Activated CD8-positive, alpha-beta T cell treated with anti-CD3 and anti-CD28 coated beads, Interleukin-2, amount 10 ng/mL, durations not matched to agents 7 days and 5 days (primary cell): ENCODE measurements around the gene SDC4. TPM values are rescaled to one million over a fixed set of nuclear protein-coding genes. Genes with fewer than 3 reads are reported as not detected.

ENCODE experiments used
- ATAC-seq: fragments of 150-1000 bp; cut with Tn5 transposase; one replicate; pipeline ENCODE4 v1.10.0; 2021; ENCODE audit warnings: moderate library complexity
- CTCF ChIA-PET: fragments of 350-600 bp; sonication (Branson Sonifier 250); formaldehyde crosslinking; loops from one replicate; lab custom pipeline; 2021; ENCODE audit warnings: antibody characterized with exemption; lab: Charles Lee
- POLR2A ChIA-PET: fragments of 350-600 bp; sonication (Branson Sonifier 250); formaldehyde crosslinking; loops from one replicate; lab custom pipeline; 2021; ENCODE audit warnings: antibody characterized with exemption; lab: Charles Lee
- DNase-seq: peaks from one replicate; pipeline ENCODE4 v3.0.0-alpha.2; 2020
- H3K27ac Mint-ChIP-seq: one replicate; pipeline ENCODE4 v1.8.0; 2021; ENCODE audit warnings: mild to moderate bottlenecking, mixed read lengths
- H3K27me3 Mint-ChIP-seq: one replicate; pipeline ENCODE4 v1.8.0; 2021; ENCODE audit warnings: low read depth, mixed read lengths
- H3K36me3 Mint-ChIP-seq: one replicate; pipeline ENCODE4 v1.8.0; 2021; ENCODE audit warnings: low read depth, mixed read lengths
- H3K4me1 Mint-ChIP-seq: one replicate; pipeline ENCODE4 v1.8.0; 2021; ENCODE audit warnings: low read depth, mixed read lengths
- H3K4me3 Mint-ChIP-seq: one replicate; pipeline ENCODE4 v1.8.0; 2021; ENCODE audit warnings: mild to moderate bottlenecking, mixed read lengths
- H3K9me3 Mint-ChIP-seq: one replicate; pipeline ENCODE4 v1.8.0; 2022; ENCODE audit warnings: mixed read lengths; ENCODE audit not compliant: insufficient read depth
- total RNA-seq, 2 experiments: library from RNA; stranded (reverse); gene quantifications; one replicate each; pipeline ENCODE4 v1.2.3, GENCODE V29; 2021

The SDC4 gene
- total RNA-seq, 2 experiments from 2014 or later, result 6.6 to 6.7 TPM

- DNase-seq, result peak; percentile 56
- POLR2A ChIA-PET, result no interaction called here
- CTCF ChIA-PET, result interaction anchor here (0.8 to 1.2 kb wide), 6 partner anchors 8 to 464 kb away, joined by 3 to 4 read pairs (median 3); no protein-coding TSS in a partner anchor
- H3K27ac Mint-ChIP-seq, result no peak within 1 kb of the TSS
- peak; percentile 57 for ATAC-seq
- H3K9me3 Mint-ChIP-seq, result no peaks in the 10 kb centered on the region
- H3K4me3 Mint-ChIP-seq, result no peak within 1 kb of the TSS
- H3K27me3 Mint-ChIP-seq, result peaks cover 41% of the 10 kb centered on the region
- no peaks in the 10 kb centered on the region for H3K36me3 Mint-ChIP-seq
- peaks cover 20% of the 10 kb centered on the region for H3K4me1 Mint-ChIP-seq
These were observed 41.7 kb downstream of the SDC4 start, which contains the start of gene RBPJL for GRCh38 chr20:45306431-45306982. TSS of gene RBPJL (plus strand) at chr20:45306840. CDS start at chr20:45306923, 83 bp downstream.

- Mint-ChIP-seq H3K27me3 (peaks cover 34% of the 10 kb centered on the region), H3K27ac (no peak overlapping the region), H3K9me3 (no peaks in the 10 kb centered on the region), H3K4me1 (peaks cover 15% of the 10 kb centered on the region), H3K36me3 (no peaks in the 10 kb centered on the region), H3K4me3 (no peak overlapping the region)
- ChIA-PET CTCF (interaction anchor here (0.7 to 6.4 kb wide), 6 partner anchors 13 to 261 kb away, joined by 3 to 131 read pairs (median 4); partner anchors contain the start of gene SYS1), POLR2A (no interaction called here)
- DNase-seq (no peak), ATAC-seq (no peak)
These were observed 43.0 kb downstream of the SDC4 start for GRCh38 chr20:45305262-45305661.

DNA sequence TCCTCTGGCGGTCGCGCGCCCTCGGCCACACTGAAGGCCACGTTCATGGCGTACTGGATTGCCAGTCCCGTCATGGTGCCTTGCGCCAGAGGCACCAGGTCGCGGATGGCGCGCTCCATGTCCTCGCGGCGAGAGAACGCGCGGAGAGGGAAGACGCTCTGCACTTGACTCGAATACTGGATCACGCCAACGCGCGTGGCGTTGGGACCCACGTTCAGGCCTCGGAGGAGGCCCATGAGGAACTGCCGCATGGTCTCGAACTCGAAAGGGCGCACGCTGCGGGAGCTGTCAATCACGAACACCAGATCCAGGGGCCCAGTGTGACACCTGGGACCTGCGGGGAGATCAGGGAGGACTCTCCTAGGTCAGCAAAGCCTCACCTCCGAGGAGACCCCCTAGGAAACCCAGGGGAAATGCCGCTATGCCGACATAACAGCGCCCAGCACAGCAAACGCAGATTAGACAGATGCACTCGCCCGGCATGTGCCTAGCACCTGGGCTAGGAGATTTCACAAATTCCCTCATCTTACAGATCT is 43.7 kb downstream of the SDC4 start:
- CTCF ChIA-PET, result interaction anchor here (1.0 to 6.4 kb wide), 6 partner anchors 8 to 466 kb away, joined by 4 to 131 read pairs (median 11); partner anchors contain the start of gene SYS1
- peaks cover 29% of the 10 kb centered on the region for H3K27me3 Mint-ChIP-seq
- no peaks in the 10 kb centered on the region for H3K9me3 Mint-ChIP-seq

DNA sequence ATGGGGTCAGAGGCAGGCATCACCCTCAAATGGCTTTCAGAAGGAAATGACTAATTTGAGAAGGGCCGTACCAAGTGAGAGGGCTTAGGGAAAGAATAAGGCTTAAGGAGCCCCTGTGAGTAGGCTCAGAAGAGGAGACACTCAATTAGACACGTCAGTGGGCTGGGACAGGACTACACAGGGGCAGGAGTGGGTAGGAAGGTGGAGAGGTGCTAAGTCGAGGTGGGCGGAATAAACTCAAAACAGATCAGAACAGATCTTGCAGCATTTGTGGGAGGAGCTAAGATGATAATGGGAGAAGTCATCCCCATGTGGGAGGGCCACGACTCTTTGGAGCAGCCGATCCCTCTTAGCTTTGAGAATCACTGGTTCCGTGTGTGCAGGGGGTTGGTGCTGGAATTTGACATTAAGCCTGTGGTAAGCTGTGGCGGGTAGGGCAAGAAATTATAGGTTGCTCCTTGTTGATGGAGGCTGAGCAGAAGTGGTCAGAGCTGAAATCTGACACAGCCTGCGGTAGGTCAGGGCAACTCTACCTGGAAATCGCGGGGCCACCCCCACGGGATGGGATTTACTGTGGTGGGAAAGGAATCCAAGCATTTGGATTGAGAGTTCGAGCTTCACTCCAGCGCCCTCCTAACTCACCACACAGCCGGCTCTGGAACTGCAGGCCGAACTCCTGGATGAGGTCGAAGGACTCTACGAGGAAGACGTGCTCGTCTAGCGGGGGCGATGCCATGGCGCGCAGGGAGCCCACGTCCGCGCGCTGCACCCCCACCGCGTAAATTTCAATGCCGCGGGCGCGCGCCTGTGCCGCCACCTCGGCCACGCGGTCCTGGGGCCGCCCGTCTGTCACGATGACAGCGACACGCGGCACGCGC is 44.4 kb downstream of the SDC4 start:
- ATAC-seq, result no peak
- peaks cover 15% of the 10 kb centered on the region for H3K4me1 Mint-ChIP-seq
- H3K27me3 Mint-ChIP-seq, result peaks cover 25% of the 10 kb centered on the region
- no peak overlapping the region for H3K4me3 Mint-ChIP-seq
- CTCF ChIA-PET, result interaction anchor here (1.1 to 6.4 kb wide), 8 partner anchors 9 to 467 kb away, joined by 4 to 131 read pairs (median 6); no protein-coding TSS in a partner anchor
- DNase-seq, result no peak
- no peaks in the 10 kb centered on the region for H3K36me3 Mint-ChIP-seq
- POLR2A ChIA-PET, result interaction anchor here (0.9 kb wide), 1 partner anchor 15 kb away, joined by 3 read pairs; no protein-coding TSS in a partner anchor
- no peak overlapping the region for H3K27ac Mint-ChIP-seq
- no peaks in the 10 kb centered on the region for H3K9me3 Mint-ChIP-seq

More for the DNA sequence above, 43.7 kb downstream of the SDC4 start:
- ATAC-seq (no peak), DNase-seq (no peak)
- POLR2A ChIA-PET, result no interaction called here
- Mint-ChIP-seq H3K27ac (no peak overlapping the region), H3K4me3 (no peak overlapping the region), H3K4me1 (peaks cover 15% of the 10 kb centered on the region), H3K36me3 (no peaks in the 10 kb centered on the region)

- no peak for ATAC-seq
- ChIA-PET POLR2A (interaction anchor here (1.6 kb wide), 1 partner anchor 11 kb away, joined by 3 read pairs; no protein-coding TSS in a partner anchor), CTCF (interaction anchor here (0.7 to 6.4 kb wide), 10 partner anchors 10 to 469 kb away, joined by 3 to 131 read pairs (median 3); partner anchors contain the start of gene SYS1)
- H3K4me1 Mint-ChIP-seq, result peaks cover 15% of the 10 kb centered on the region
- no peak for DNase-seq
- H3K27ac Mint-ChIP-seq, result no peak overlapping the region
- H3K36me3 Mint-ChIP-seq, result no peaks in the 10 kb centered on the region
- peaks cover 17% of the 10 kb centered on the region for H3K27me3 Mint-ChIP-seq
- no peaks in the 10 kb centered on the region for H3K9me3 Mint-ChIP-seq
- H3K4me3 Mint-ChIP-seq, result no peak overlapping the region
These were observed 46.4 kb downstream of the SDC4 start for GRCh38 chr20:45301824-45302271.

DNA sequence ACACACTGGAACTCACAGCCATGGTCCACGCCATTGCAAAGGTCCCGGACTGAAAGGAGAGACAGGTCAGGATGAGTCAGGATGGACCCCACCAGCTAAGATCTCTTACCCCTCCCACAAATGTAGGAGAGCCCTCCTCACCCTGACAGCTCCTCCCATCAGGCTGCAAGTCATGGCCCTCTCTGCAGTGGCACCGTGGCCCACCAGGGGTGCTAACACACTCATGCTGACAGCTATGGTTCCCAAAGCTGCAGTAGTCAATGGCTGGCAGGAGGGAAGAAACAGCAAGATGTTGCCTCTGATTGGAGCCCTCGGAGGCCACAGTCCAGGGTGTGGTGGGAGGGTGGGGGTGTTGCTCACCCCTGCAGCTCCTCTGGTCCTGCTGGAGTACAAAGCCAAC is 47.3 kb downstream of the SDC4 start:
- ATAC-seq, result peak; percentile 91
- H3K4me3 Mint-ChIP-seq, result no peak overlapping the region
- no peaks in the 10 kb centered on the region for H3K9me3 Mint-ChIP-seq
- CTCF ChIA-PET, result interaction anchor here (0.7 to 6.4 kb wide), 11 partner anchors 9 to 770 kb away, joined by 3 to 131 read pairs (median 3); partner anchors contain the start of gene SYS1
- H3K27me3 Mint-ChIP-seq, result peaks cover 17% of the 10 kb centered on the region
- H3K27ac Mint-ChIP-seq, result no peak overlapping the region
- POLR2A ChIA-PET, result interaction anchor here (0.6 to 1.6 kb wide), 2 partner anchors 10 to 1847 kb away, joined by 3 read pairs; no protein-coding TSS in a partner anchor
- no peaks in the 10 kb centered on the region for H3K36me3 Mint-ChIP-seq
- DNase-seq, result peak; percentile 59
- peaks cover 18% of the 10 kb centered on the region for H3K4me1 Mint-ChIP-seq

DNA sequence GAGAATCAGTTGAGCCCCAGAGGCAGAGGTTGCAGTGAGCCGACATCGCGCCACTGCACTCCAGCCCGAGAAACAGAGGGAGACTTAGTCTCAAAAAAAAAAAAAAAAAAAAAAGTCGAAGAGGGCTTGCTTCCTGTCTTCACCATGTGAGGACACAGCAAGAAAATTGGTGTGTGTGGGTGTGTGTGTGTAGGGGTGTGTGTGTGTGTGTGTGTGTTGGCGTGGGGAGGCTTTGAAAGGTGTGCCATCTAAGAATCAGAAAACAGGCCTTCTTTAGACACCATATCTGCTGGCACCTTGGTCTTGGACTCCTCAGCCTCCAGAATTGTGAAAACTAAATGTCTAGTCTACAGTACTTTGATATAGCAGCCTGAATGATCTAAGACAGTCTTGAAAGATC is 48.4 kb downstream of the SDC4 start:
- no peak for DNase-seq
- Mint-ChIP-seq H3K4me1 (peaks cover 18% of the 10 kb centered on the region), H3K36me3 (no peaks in the 10 kb centered on the region), H3K4me3 (no peak overlapping the region), H3K27me3 (peaks cover 16% of the 10 kb centered on the region), H3K27ac (no peak overlapping the region), H3K9me3 (no peaks in the 10 kb centered on the region)
- ChIA-PET POLR2A (no interaction called here), CTCF (interaction anchor here (1.7 to 6.4 kb wide), 2 partner anchors 8 to 19 kb away, joined by 8 to 131 read pairs; no protein-coding TSS in a partner anchor)
- no peak for ATAC-seq

- POLR2A ChIA-PET, result no interaction called here
- CTCF ChIA-PET, result interaction anchor here (0.8 to 1.9 kb wide), 5 partner anchors 9 to 473 kb away, joined by 3 to 7 read pairs (median 3); partner anchors contain the start of genes RBPJL and SYS1
- H3K27me3 Mint-ChIP-seq, result peaks cover 14% of the 10 kb centered on the region
These were observed 50.3 kb downstream of the SDC4 start for GRCh38 chr20:45297786-45298497.

GRCh38 chr20:45294659-45295058 is 53.6 kb downstream of the SDC4 start:
- H3K27me3 Mint-ChIP-seq, result peaks cover 27% of the 10 kb centered on the region
- CTCF ChIA-PET, result interaction anchor here (0.9 to 6.1 kb wide), 47 partner anchors 8 to 995 kb away, joined by 3 to 131 read pairs (median 6); partner anchors contain the start of genes KCNS1, MATN4, RBPJL and SDC4
- H3K4me3 Mint-ChIP-seq, result no peak overlapping the region
- ATAC-seq (no peak), DNase-seq (no peak)
- no peaks in the 10 kb centered on the region for H3K9me3 Mint-ChIP-seq
- H3K36me3 Mint-ChIP-seq, result no peaks in the 10 kb centered on the region
- peaks cover 11% of the 10 kb centered on the region for H3K4me1 Mint-ChIP-seq
- no peak overlapping the region for H3K27ac Mint-ChIP-seq
- POLR2A ChIA-PET, result interaction anchor here (0.8 to 1.1 kb wide), 2 partner anchors 24 to 68 kb away, joined by 3 to 5 read pairs; partner anchors contain the start of gene SYS1

More at GRCh38 chr20:45297786-45298497, 50.3 kb downstream of the SDC4 start:
- peaks cover 17% of the 10 kb centered on the region for H3K4me1 Mint-ChIP-seq
- ATAC-seq (no peak), DNase-seq (no peak)
- H3K36me3 Mint-ChIP-seq, result no peaks in the 10 kb centered on the region
- H3K9me3 Mint-ChIP-seq, result no peaks in the 10 kb centered on the region
- H3K27ac Mint-ChIP-seq, result no peak overlapping the region
- H3K4me3 Mint-ChIP-seq, result no peak overlapping the region

DNA sequence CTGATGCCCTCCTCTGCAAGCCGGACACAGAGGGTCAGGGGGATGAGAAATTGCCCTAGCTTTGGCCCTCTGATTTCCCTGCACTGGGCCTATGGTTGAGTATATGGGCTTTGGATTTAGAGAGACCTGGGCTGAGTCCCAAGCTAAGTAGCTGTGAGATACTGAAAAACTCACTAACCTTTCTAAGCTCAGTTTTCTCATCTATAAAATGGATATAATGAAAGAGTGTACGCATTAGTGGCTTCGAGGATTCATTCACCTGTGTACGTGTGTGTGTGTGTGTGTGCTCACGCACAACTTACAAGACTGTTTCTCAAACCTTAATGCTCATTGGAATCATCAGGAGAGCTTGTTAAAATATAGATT is 54.2 kb downstream of the SDC4 start:
- ATAC-seq, result no peak
- Mint-ChIP-seq H3K36me3 (no peaks in the 10 kb centered on the region), H3K9me3 (no peaks in the 10 kb centered on the region), H3K27me3 (peaks cover 27% of the 10 kb centered on the region), H3K27ac (no peak overlapping the region), H3K4me1 (peaks cover 11% of the 10 kb centered on the region), H3K4me3 (peak overlapping the region; percentile 65)
- DNase-seq, result no peak
- ChIA-PET CTCF (interaction anchor here (0.8 to 6.1 kb wide), 68 partner anchors 9 to 996 kb away, joined by 3 to 131 read pairs (median 5); partner anchors contain the start of genes KCNS1, MATN4, RBPJL and SDC4), POLR2A (interaction anchor here (0.8 to 1.1 kb wide), 3 partner anchors 25 to 77 kb away, joined by 3 to 5 read pairs (median 3); partner anchors contain the start of gene SYS1)
